NCI-H748 treated with DMSO at 0.1 percent for 48 hours (cell line): ENCODE data around the gene IFNG-AS1.

ENCODE experiments used
- DNase-seq: peaks from one replicate; lab custom pipeline; 2025; lab: John Stamatoyannopoulos, UW

The IFNG-AS1 gene

GRCh38 chr12:67994046-67994445 lies 4.8 kb downstream of the IFNG-AS1 start:
- DNase-seq: no peak

DNA sequence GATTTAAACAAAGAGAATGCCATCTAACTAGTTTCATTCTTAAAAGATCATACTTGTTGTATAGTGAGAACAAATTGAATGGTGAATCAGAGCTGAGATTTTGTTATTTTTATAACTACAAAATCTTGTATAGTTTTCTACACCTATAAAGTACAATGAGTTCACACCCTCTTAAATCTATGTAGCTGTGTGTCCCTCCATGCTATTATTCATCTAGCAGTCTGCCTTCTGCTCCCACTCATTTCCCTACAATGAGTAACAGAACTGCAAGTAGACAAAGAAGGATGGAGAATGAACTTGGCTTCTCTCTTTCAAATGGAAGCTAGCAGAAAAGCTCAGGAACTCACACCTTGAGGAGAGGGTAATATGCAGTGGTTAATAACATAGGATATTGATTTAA lies 7.1 kb downstream of the IFNG-AS1 start:
- no peak for DNase-seq

- no peak for DNase-seq
Measured at GRCh38 chr12:67998379-67998778, 9.1 kb downstream of the IFNG-AS1 start.

DNA sequence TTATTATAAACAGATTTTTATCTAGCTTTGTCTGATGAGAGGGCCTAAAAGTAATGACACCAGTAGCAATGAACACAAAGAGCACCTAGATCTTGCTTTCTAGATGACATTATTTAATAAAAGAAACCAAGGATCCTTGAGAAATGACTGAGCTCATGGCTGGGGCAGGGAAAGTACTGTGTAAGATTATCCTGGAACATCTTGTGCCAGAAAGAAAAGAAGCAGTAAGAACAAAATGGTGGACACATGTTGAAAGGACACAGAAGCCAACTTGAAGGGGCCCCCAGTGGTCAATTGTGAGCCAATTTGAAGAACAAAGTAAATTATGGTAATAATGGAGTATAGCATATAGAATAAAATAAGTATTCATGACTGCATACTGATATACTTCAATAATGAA lies 10.0 kb downstream of the IFNG-AS1 start:
- DNase-seq: no peak

GRCh38 chr12:68001486-68002466 lies 12.5 kb downstream of the IFNG-AS1 start:
- no peak for DNase-seq

DNA sequence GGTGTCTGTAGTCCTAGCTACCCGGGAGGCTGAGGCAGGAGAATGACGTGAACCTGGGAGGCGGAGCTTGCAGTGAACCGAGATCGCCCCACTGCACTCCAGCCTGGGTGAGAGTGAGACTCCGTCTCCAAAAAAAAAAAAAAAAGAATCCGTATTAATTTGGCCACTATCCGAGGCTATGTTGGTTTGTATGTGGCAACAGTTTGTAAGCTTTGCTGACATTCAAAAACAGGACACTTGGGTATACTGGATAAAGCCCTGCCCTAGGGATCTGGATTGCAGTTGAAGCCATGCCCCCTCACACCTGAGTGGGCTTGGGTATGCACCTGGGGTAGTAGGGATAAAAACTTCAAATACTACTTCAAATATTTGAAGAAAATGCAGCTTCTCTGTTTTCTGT lies 14.5 kb downstream of the IFNG-AS1 start:
- no peak for DNase-seq

DNA sequence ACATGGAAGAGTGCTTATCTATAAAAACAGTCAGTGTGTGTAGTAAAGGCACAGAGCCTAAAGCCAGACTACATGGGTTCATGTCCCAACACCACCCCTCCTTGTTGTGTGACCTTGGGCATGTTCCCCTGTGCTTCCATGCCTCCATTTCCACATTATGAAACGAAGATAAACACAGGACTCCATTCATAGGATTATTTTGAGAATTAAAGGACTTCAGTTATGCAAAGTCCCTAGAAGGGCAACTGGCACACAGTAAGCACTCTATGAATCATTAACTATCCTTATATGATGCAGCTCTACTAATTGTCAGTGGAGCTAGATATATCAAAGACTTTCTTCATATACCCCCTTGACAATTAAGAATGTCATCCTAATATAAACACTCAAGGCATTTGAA lies 17.8 kb downstream of the IFNG-AS1 start:
- no peak for DNase-seq

- DNase-seq: no peak
Measured at GRCh38 chr12:68007466-68007865, 18.2 kb downstream of the IFNG-AS1 start.

- no peak for DNase-seq
Measured at GRCh38 chr12:68011206-68011881, 22.1 kb downstream of the IFNG-AS1 start.

DNA sequence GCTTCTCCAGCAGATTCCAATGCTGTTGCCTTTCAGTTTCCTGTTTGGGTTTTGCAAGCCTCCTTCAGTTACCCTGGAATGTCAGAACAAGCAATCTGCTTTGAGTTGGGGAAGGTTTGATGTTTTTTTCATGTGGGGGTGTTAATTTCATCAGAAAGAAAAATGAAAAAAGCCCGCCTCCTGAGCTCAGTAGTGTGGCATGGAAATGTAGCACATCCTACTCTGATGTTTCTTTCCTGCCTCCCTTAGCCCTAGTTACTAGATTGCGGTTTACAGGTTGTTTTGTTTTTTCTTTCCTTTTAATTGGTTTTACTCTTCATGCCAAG lies 22.6 kb downstream of the IFNG-AS1 start:
- no peak for DNase-seq

DNA sequence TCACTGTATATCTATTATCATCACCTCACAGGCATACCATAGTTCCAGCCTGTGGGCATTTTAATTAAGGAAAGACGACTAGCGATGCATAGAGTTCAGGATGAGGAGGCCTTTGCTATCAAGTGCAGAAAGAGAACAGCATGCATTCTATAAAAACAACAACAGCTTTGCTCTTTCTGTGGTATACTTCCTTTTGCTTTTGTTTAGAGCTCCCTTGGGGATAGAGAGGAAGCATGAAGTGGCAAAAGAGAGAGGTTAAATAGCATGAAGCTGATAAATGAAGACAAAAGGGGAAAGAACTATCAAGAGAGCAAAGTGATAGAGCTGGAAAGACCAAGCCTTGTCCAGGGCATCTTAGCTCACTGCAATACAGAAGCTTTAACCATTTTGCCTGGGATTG lies 23.5 kb downstream of the IFNG-AS1 start:
- no peak for DNase-seq

GRCh38 chr12:68013181-68013580 lies 23.9 kb downstream of the IFNG-AS1 start:
- no peak for DNase-seq

- DNase-seq: no peak
Measured at GRCh38 chr12:68016136-68016535, 26.9 kb downstream of the IFNG-AS1 start.

DNA sequence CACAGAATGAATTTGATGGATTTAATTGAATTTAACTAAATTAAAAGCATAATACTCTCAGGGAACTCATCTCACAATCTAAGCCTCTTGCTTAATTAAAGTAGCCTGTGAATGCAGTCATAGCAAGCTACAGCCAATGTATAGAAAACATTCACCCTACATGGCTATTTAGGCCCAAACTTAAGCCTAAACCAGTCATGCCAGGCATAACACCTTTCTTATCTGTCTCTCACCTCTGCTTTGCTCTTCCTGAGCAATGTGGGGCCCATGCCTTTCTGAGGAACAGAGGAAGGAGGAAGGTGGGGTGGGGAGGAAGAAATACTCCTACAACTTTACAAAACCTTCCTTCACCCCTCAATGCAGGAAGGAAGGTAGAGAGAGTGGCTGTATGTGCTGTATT lies 29.1 kb downstream of the IFNG-AS1 start:
- DNase-seq: no peak

GRCh38 chr12:68020049-68020448 lies 30.8 kb downstream of the IFNG-AS1 start:
- DNase-seq: no peak

- DNase-seq: no peak
Measured at GRCh38 chr12:68020699-68021098, 31.5 kb downstream of the IFNG-AS1 start.

DNA sequence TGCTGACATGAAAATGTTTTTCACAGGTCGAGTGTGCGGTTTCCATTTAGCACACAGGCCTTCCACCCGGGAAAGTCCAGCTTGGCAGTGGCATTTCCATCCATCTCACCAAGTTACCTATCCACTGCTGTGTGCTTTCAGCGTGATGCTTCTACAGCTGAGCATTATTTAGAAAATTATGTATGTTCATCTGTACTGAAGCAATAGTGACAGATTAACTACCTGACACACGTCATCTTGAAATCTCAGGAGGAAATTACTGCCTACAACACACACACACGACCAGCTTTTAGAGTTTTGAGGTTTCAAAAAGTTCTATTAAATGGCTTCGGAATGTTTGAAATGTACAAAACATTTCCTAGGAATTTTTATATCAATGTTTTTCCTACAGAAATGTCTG lies 39.4 kb downstream of the IFNG-AS1 start:
- DNase-seq: no peak

DNA sequence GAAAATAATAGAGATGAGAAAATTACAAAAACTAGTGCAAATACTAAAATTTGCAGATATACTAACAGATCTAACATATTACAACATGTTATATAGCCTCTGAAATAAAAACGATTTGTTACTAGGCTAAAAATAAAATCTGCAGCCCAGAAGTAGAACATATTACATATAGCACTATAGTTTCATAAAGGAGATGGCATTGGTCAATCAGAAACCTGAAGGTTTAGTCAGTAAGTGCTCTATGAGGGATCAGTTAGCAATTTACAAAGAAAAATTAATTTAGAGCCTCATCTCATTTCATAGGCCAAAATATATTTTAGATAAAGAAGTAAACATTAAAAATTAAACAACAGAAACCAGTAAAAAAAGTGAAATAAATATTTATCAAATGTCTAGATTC lies 41.0 kb downstream of the IFNG-AS1 start:
- DNase-seq: no peak

GRCh38 chr12:68031174-68031573 lies 41.9 kb downstream of the IFNG-AS1 start:
- no peak for DNase-seq

DNA sequence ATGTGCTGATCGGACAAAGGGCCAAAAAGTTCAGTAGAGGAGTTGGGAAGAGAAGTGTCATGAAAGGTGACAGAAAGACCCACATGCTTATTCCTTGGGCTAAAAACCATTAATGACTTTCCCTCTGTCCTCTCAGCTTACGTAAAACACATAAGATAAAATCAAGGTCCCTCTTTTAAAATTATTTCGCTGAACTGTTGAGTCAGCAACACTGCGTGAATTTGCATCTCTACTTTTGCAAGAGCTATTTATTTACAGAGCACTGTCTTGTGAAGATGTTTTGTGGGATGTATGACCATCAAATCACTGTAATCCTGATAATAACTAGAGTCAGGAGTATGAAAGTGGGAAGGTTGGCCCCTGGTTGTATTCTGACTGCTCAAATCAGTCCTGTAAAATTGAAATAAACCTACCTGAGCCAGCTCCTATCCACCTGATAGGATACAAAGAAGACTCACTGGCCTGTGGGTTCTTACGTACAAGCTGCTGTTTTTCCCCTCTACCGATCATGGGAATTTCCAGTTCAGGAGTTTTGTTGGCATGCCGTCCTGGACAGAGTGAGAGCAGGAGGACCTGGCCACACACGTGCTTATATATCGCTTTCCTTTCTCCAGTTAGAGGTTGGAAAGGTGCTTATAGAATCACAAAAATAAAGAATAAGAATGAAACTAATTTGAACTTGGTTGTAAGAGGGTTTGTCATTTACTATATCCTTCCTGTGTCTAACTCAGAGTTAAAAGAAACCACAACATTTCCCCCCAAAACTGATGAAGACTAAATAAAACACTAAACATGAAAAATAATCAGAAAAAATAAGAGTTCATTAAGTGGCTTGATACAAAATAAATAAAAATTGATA lies 42.9 kb downstream of the IFNG-AS1 start:
- DNase-seq: no peak

GRCh38 chr12:68034567-68034966 lies 45.3 kb downstream of the IFNG-AS1 start:
- no peak for DNase-seq

DNA sequence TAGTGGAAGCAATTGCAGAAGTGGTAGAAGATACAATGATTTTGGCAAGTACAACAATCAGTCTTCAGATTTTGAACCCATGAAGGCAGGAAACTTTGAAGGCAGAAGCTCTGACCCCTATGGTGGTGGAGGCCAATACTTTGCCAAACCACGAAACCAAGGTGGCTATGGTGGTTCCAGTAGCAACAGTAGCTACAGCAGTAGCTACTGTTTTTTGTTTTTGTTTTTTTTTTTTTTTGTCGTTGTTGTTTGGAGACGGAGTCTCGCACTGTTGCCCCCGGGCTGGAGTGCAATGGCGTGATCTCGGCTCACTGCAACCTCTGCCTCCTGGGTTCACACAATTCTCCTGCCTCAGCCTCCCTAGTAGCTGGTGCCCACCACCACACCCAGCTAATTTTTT lies 47.4 kb downstream of the IFNG-AS1 start:
- no peak for DNase-seq
